DMS53 treated with DMSO at 0.1 percent for 48 hours (cell line): ENCODE data around the gene GLB1L2.

ENCODE experiments used
- DNase-seq: peaks from one replicate; lab custom pipeline; 2025; ENCODE audit not compliant: unreplicated experiment; lab: John Stamatoyannopoulos, UW

The GLB1L2 gene

GRCh38 chr11:134383576-134384221 lies 51.9 kb downstream of the GLB1L2 start:
- DNase-seq = no peak

GRCh38 chr11:134384406-134384805 lies 52.6 kb downstream of the GLB1L2 start:
- DNase-seq = no peak

GRCh38 chr11:134385171-134385570 lies 53.4 kb downstream of the GLB1L2 start:
- no peak for DNase-seq

GRCh38 chr11:134385774-134386565 lies 54.2 kb downstream of the GLB1L2 start:
- DNase-seq = peak; percentile 16

GRCh38 chr11:134386945-134387344 lies 55.2 kb downstream of the GLB1L2 start:
- no peak for DNase-seq

GRCh38 chr11:134387501-134387900 lies 55.7 kb downstream of the GLB1L2 start:
- DNase-seq = no peak

- peak; percentile 24 for DNase-seq
Observed at GRCh38 chr11:134388590-134388989, 56.8 kb downstream of the GLB1L2 start.

- no peak for DNase-seq
Observed at GRCh38 chr11:134389464-134390180, 57.8 kb downstream of the GLB1L2 start.

GRCh38 chr11:134390706-134391569 lies 59.1 kb downstream of the GLB1L2 start:
- no peak for DNase-seq

GRCh38 chr11:134391656-134392055 lies 59.9 kb downstream of the GLB1L2 start:
- no peak for DNase-seq

GRCh38 chr11:134392953-134393615 lies 61.3 kb downstream of the GLB1L2 start:
- no peak for DNase-seq

- DNase-seq = no peak
Observed at GRCh38 chr11:134393638-134394037, 61.9 kb downstream of the GLB1L2 start.

- DNase-seq = no peak
Observed at GRCh38 chr11:134394311-134394710, 62.5 kb downstream of the GLB1L2 start.

- no peak for DNase-seq
Observed at GRCh38 chr11:134395002-134395401, 63.2 kb downstream of the GLB1L2 start.

GRCh38 chr11:134397304-134398078 lies 65.7 kb downstream of the GLB1L2 start:
- no peak for DNase-seq

- DNase-seq = no peak
Observed at GRCh38 chr11:134398079-134398444, 66.3 kb downstream of the GLB1L2 start.

GRCh38 chr11:134398644-134399292 lies 67.0 kb downstream of the GLB1L2 start:
- no peak for DNase-seq

- DNase-seq = no peak
Observed at GRCh38 chr11:134399293-134399654, 67.5 kb downstream of the GLB1L2 start.

- DNase-seq = no peak
Observed at GRCh38 chr11:134399996-134400395, 68.2 kb downstream of the GLB1L2 start.
